Memory B cell (primary cell): Measurements from ENCODE around the gene FSIP1.

Experiments used
- ATAC-seq: fragments of 150-1000 bp; cut with Tn5 transposase; 2 replicates; pipeline ENCODE4 v1.10.0; 2021; ENCODE audit warnings: low read depth, mild to moderate bottlenecking, moderate library complexity
- DNase-seq, 2 donors: peaks; one replicate each; pipeline ENCODE4 v3.0.0; 2022; ENCODE audit warnings: low spot score in 2 of 2
- H3K27ac Mint-ChIP-seq: one replicate; pipeline ENCODE4 v1.8.0; 2022; ENCODE audit warnings: mild to moderate bottlenecking, moderate library complexity, mixed read lengths
- H3K27me3 Mint-ChIP-seq: one replicate; pipeline ENCODE4 v1.8.0; 2022; ENCODE audit warnings: mixed read lengths
- H3K36me3 Mint-ChIP-seq: one replicate; pipeline ENCODE4 v1.8.0; 2022; ENCODE audit warnings: mild to moderate bottlenecking, mixed read lengths
- H3K4me1 Mint-ChIP-seq: one replicate; pipeline ENCODE4 v1.8.0; 2022; ENCODE audit warnings: mixed read lengths
- H3K4me3 Mint-ChIP-seq: one replicate; pipeline ENCODE4 v1.8.0; 2022; ENCODE audit warnings: mild to moderate bottlenecking, moderate library complexity, mixed read lengths
- H3K9me3 Mint-ChIP-seq: one replicate; pipeline ENCODE4 v1.8.0; 2022; ENCODE audit warnings: mixed read lengths

FSIP1 gene

GRCh38 chr15:39710681-39711080 lies 72.0 kb downstream of the FSIP1 start:
- H3K27ac Mint-ChIP-seq = no peak overlapping the region
- DNase-seq (no peak), ATAC-seq (no peak)
- H3K4me3 Mint-ChIP-seq = no peak overlapping the region
- H3K36me3 Mint-ChIP-seq = no peaks in the 10 kb centered on the region
- H3K9me3 Mint-ChIP-seq = peaks cover 2% of the 10 kb centered on the region
- H3K27me3 Mint-ChIP-seq = no peaks in the 10 kb centered on the region
- no peaks in the 10 kb centered on the region for H3K4me1 Mint-ChIP-seq

- ATAC-seq = no peak
- no peak for DNase-seq
- Mint-ChIP-seq H3K27ac (no peak overlapping the region), H3K4me1 (no peaks in the 10 kb centered on the region), H3K27me3 (no peaks in the 10 kb centered on the region), H3K9me3 (no peaks in the 10 kb centered on the region), H3K4me3 (no peak overlapping the region), H3K36me3 (no peaks in the 10 kb centered on the region)
Observed at GRCh38 chr15:39709941-39710340, 72.7 kb downstream of the FSIP1 start.

- DNase-seq = no peak
- no peaks in the 10 kb centered on the region for H3K9me3 Mint-ChIP-seq
- no peaks in the 10 kb centered on the region for H3K36me3 Mint-ChIP-seq
- H3K27me3 Mint-ChIP-seq = no peaks in the 10 kb centered on the region
- H3K4me1 Mint-ChIP-seq = no peaks in the 10 kb centered on the region
- no peak overlapping the region for H3K27ac Mint-ChIP-seq
- no peak for ATAC-seq
- H3K4me3 Mint-ChIP-seq = no peak overlapping the region
Observed at GRCh38 chr15:39706206-39706605, 76.4 kb downstream of the FSIP1 start.

GRCh38 chr15:39704689-39705088 lies 78.0 kb downstream of the FSIP1 start:
- no peaks in the 10 kb centered on the region for H3K27me3 Mint-ChIP-seq
- no peak overlapping the region for H3K27ac Mint-ChIP-seq
- no peaks in the 10 kb centered on the region for H3K9me3 Mint-ChIP-seq
- no peaks in the 10 kb centered on the region for H3K4me1 Mint-ChIP-seq
- ATAC-seq (no peak), DNase-seq (no peak)
- H3K4me3 Mint-ChIP-seq = no peak overlapping the region
- H3K36me3 Mint-ChIP-seq = no peaks in the 10 kb centered on the region

- H3K4me1 Mint-ChIP-seq = no peaks in the 10 kb centered on the region
Observed at GRCh38 chr15:39704235-39704634, 78.4 kb downstream of the FSIP1 start.

GRCh38 chr15:39701988-39702387 lies 80.7 kb downstream of the FSIP1 start:
- Mint-ChIP-seq H3K27ac (no peak overlapping the region), H3K4me1 (no peaks in the 10 kb centered on the region), H3K36me3 (no peaks in the 10 kb centered on the region), H3K9me3 (no peaks in the 10 kb centered on the region), H3K27me3 (no peaks in the 10 kb centered on the region), H3K4me3 (no peak overlapping the region)
- ATAC-seq = no peak
- DNase-seq = no peak

More at GRCh38 chr15:39704235-39704634, 78.4 kb downstream of the FSIP1 start:
- no peak overlapping the region for H3K4me3 Mint-ChIP-seq
- H3K27me3 Mint-ChIP-seq = no peaks in the 10 kb centered on the region
- no peak for DNase-seq
- H3K36me3 Mint-ChIP-seq = no peaks in the 10 kb centered on the region
- no peak for ATAC-seq
- H3K27ac Mint-ChIP-seq = no peak overlapping the region
- no peaks in the 10 kb centered on the region for H3K9me3 Mint-ChIP-seq

GRCh38 chr15:39700375-39700700 lies 82.3 kb downstream of the FSIP1 start:
- no peak overlapping the region for H3K4me3 Mint-ChIP-seq
- no peak for DNase-seq
- H3K36me3 Mint-ChIP-seq = no peaks in the 10 kb centered on the region
- H3K4me1 Mint-ChIP-seq = no peaks in the 10 kb centered on the region
- H3K9me3 Mint-ChIP-seq = no peaks in the 10 kb centered on the region
- H3K27ac Mint-ChIP-seq = no peak overlapping the region
- no peaks in the 10 kb centered on the region for H3K27me3 Mint-ChIP-seq
- no peak for ATAC-seq

- Mint-ChIP-seq H3K27me3 (peaks cover 2% of the 10 kb centered on the region), H3K27ac (no peak overlapping the region)
Observed at GRCh38 chr15:39699516-39700374, 82.9 kb downstream of the FSIP1 start.

GRCh38 chr15:39698444-39699390 lies 83.9 kb downstream of the FSIP1 start:
- H3K27me3 Mint-ChIP-seq = peaks cover 2% of the 10 kb centered on the region
- no peak for DNase-seq
- no peak overlapping the region for H3K4me3 Mint-ChIP-seq
- H3K9me3 Mint-ChIP-seq = no peaks in the 10 kb centered on the region
- H3K4me1 Mint-ChIP-seq = no peaks in the 10 kb centered on the region
- no peak for ATAC-seq
- no peak overlapping the region for H3K27ac Mint-ChIP-seq
- H3K36me3 Mint-ChIP-seq = no peaks in the 10 kb centered on the region

More at GRCh38 chr15:39699516-39700374, 82.9 kb downstream of the FSIP1 start:
- H3K9me3 Mint-ChIP-seq = no peaks in the 10 kb centered on the region
- no peaks in the 10 kb centered on the region for H3K36me3 Mint-ChIP-seq
- ATAC-seq = no peak
- DNase-seq = no peak
- no peak overlapping the region for H3K4me3 Mint-ChIP-seq
- H3K4me1 Mint-ChIP-seq = no peaks in the 10 kb centered on the region

GRCh38 chr15:39697509-39697908 lies 85.1 kb downstream of the FSIP1 start:
- H3K4me1 Mint-ChIP-seq = no peaks in the 10 kb centered on the region
- H3K9me3 Mint-ChIP-seq = no peaks in the 10 kb centered on the region
- H3K27ac Mint-ChIP-seq = no peak overlapping the region
- H3K27me3 Mint-ChIP-seq = peaks cover 2% of the 10 kb centered on the region
- ATAC-seq (no peak), DNase-seq (no peak)
- H3K36me3 Mint-ChIP-seq = no peaks in the 10 kb centered on the region
- no peak overlapping the region for H3K4me3 Mint-ChIP-seq

- Mint-ChIP-seq H3K27ac (no peak overlapping the region), H3K27me3 (peaks cover 2% of the 10 kb centered on the region), H3K9me3 (no peaks in the 10 kb centered on the region), H3K36me3 (no peaks in the 10 kb centered on the region), H3K4me1 (no peaks in the 10 kb centered on the region), H3K4me3 (no peak overlapping the region)
- no peak for DNase-seq
- no peak for ATAC-seq
Observed at GRCh38 chr15:39695793-39696192, 86.8 kb downstream of the FSIP1 start.

GRCh38 chr15:39692356-39693327 lies 90.0 kb downstream of the FSIP1 start:
- ATAC-seq = no peak
- DNase-seq = no peak
- peaks cover 4% of the 10 kb centered on the region for H3K27me3 Mint-ChIP-seq
- H3K27ac Mint-ChIP-seq = no peak overlapping the region
- H3K4me1 Mint-ChIP-seq = no peaks in the 10 kb centered on the region
- H3K36me3 Mint-ChIP-seq = no peaks in the 10 kb centered on the region
- no peak overlapping the region for H3K4me3 Mint-ChIP-seq
- H3K9me3 Mint-ChIP-seq = no peaks in the 10 kb centered on the region

GRCh38 chr15:39690881-39691634 lies 91.6 kb downstream of the FSIP1 start:
- Mint-ChIP-seq H3K27ac (no peak overlapping the region), H3K4me1 (no peaks in the 10 kb centered on the region), H3K36me3 (no peaks in the 10 kb centered on the region), H3K27me3 (peaks cover 4% of the 10 kb centered on the region), H3K4me3 (no peak overlapping the region), H3K9me3 (no peaks in the 10 kb centered on the region)
- ATAC-seq (no peak), DNase-seq (no peak)
